ENCODE results near the gene GATAD2B. TPM values are rescaled to one million over a fixed set of nuclear protein-coding genes. Genes with fewer than 3 reads are reported as not detected.
A peak's percentile ranks its signal among the peaks of the same experiment; 100 is the strongest.

The GATAD2B gene
- polyA plus RNA-seq, 2 of the 4 experiments (the other 2 are of a cell fraction), result 4.9 to 8.2 TPM

- WGBS (ENCODE audit: missing lambda C conversion rate), result 87% methylated on average over 4 of the region's 4 CpGs
- POLR2A ChIA-PET, result no interaction called here
Observed at GRCh38 chr1:153786038-153786790, 136.6 kb downstream of the GATAD2B start.

GRCh38 chr1:153783233-153784190 is 139.3 kb downstream of the GATAD2B start:
- CTCF ChIA-PET, result interaction anchor here (0.6 to 5.7 kb wide), 6 partner anchors 9 to 67 kb away, joined by 3 to 29 read pairs (median 4); no protein-coding TSS in a partner anchor
- TF ChIP-seq FOSB (CRISPR knock-in tag; IDR thresholded peaks at IDR 0.05) (no peak), ZFP36 (IDR thresholded peaks at IDR 0.05; ENCODE audit: borderline replicate concordance, partially characterized antibody) (no peak), TP53 (CRISPR knock-in tag; IDR thresholded peaks at IDR 0.05) (no peak), RARB (CRISPR knock-in tag; IDR thresholded peaks at IDR 0.05) (no peak), PHF8 (IDR thresholded peaks at IDR 0.05; ENCODE audit: borderline replicate concordance, low read depth) (peak; percentile 97), EHMT2 (IDR thresholded peaks at IDR 0.05; ENCODE audit: low read depth) (no peak), SREBF2 (IDR thresholded peaks at IDR 0.05) (no peak), NR3C1 (IDR thresholded peaks at IDR 0.05) (no peak), PBX3 (IDR thresholded peaks at IDR 0.05) (no peak), HEYL (CRISPR knock-in tag; IDR thresholded peaks at IDR 0.05) (no peak), HMGXB4 (CRISPR knock-in tag; IDR thresholded peaks at IDR 0.05; ENCODE audit: borderline replicate concordance) (no peak; the same call in 1 of the 2 replicates), USF2 (IDR thresholded peaks at IDR 0.05) (no peak), KDM1A (IDR thresholded peaks at IDR 0.05; ENCODE audit: low read depth) (no peak), POLR2AphosphoS2 (conservative IDR thresholded peaks at IDR 0.05; ENCODE audit: low read length) (no peak), REST (IDR thresholded peaks at IDR 0.05) (peak; percentile 39; the same call in 1 of the 2 replicates), FOXS1 (CRISPR knock-in tag; IDR thresholded peaks at IDR 0.05) (no peak)

More at GRCh38 chr1:153786038-153786790, 136.6 kb downstream of the GATAD2B start:
- Histone ChIP-seq H3K9me3 (no peaks in the 10 kb centered on the region), H3K4me2 (no peak overlapping the region), H3K4me1 (peaks cover 4% of the 10 kb centered on the region; the same call in 2 of the 3 replicates), H3K27ac (no peak overlapping the region), H3K4me3 (no peak overlapping the region)
- CTCF ChIA-PET, result interaction anchor here (0.6 to 2.3 kb wide), 4 partner anchors 11 to 101 kb away, joined by 3 to 9 read pairs (median 4); partner anchors contain the start of gene SLC27A3
- no peak for ATAC-seq
- no peak for FAIRE-seq
- TF ChIP-seq HOXB5 (CRISPR knock-in tag; IDR thresholded peaks at IDR 0.05) (no peak), EHF (CRISPR knock-in tag; IDR thresholded peaks at IDR 0.05) (no peak), CBX8 (IDR thresholded peaks at IDR 0.05) (no peak), EHMT2 (IDR thresholded peaks at IDR 0.05; ENCODE audit: low read depth) (no peak), RCOR1 (IDR thresholded peaks at IDR 0.05; ENCODE audit: low read depth, low read length) (no peak), PBX3 (IDR thresholded peaks at IDR 0.05) (no peak), EP300 (IDR thresholded peaks at IDR 0.05) (no peak), HES2 (IDR thresholded peaks at IDR 0.05) (no peak), NR3C1 (IDR thresholded peaks at IDR 0.05) (no peak), ZC3H11A (IDR thresholded peaks at IDR 0.05) (no peak), NFE2L2 (conservative IDR thresholded peaks at IDR 0.05; ENCODE audit: low read length) (no peak)
- no peak for DNase-seq (ENCODE audit: low read depth in 1 of 2, low spot score in 1 of 2)

More at GRCh38 chr1:153783233-153784190, 139.3 kb downstream of the GATAD2B start:
- Histone ChIP-seq H3K4me3 (peak overlapping the region; percentile 53), H3K4me2 (peak overlapping the region; percentile 83), H3K9me3 (no peaks in the 10 kb centered on the region), H3K4me1 (peaks cover 4% of the 10 kb centered on the region; the same call in 2 of the 3 replicates), H3K27ac (peak overlapping the region; percentile 86 to 95)
- WGBS (ENCODE audit: missing lambda C conversion rate), result 1% methylated on average over 33 of the region's 61 CpGs
- POLR2A ChIA-PET, result interaction anchor here (0.7 to 1.4 kb wide), 6 partner anchors 8 to 207 kb away, joined by 3 to 5 read pairs (median 4); partner anchors contain the start of genes JTB and SLC27A3
- no peak for FAIRE-seq
- peak; percentile 92 to 95 for DNase-seq (ENCODE audit: low read depth in 1 of 2, low spot score in 1 of 2)
- peak; percentile 92 to 96 for ATAC-seq
